DND-41 (cell line): ENCODE results near the gene ADRA1B.

Experiments
- ATAC-seq: fragments of 200-7000 bp; cut with Tn5 transposase; 3 replicates; pipeline ENCODE4 v1.9.1; 2021; ENCODE audit warnings: low read depth; ENCODE audit not compliant: insufficient read depth
- DNase-seq: peaks from one replicate; pipeline ENCODE4 v3.0.0-alpha.2; 2020
- H2AFZ ChIP-seq: 2 replicates; pipeline ENCODE4 v1.6.0; 2012; ENCODE audit warnings: low read depth, low read length
- H3K27ac ChIP-seq: 2 replicates; pipeline ENCODE4 v1.5.1; 2012; ENCODE audit warnings: low read length, inconsistent platforms
- H3K27me3 ChIP-seq: fragments of 200-600 bp; sonication (generic); 2 replicates; pipeline ENCODE4 v1.6.0; 2012; ENCODE audit warnings: low read length, mild to moderate bottlenecking, inconsistent platforms; ENCODE audit not compliant: insufficient read depth, poor library complexity
- H3K36me3 ChIP-seq: 2 replicates; pipeline ENCODE4 v1.5.1; 2012; ENCODE audit warnings: low read length, inconsistent platforms; ENCODE audit not compliant: insufficient read depth
- H3K4me1 ChIP-seq: 2 replicates; pipeline ENCODE4 v1.5.1; 2012; ENCODE audit warnings: mild to moderate bottlenecking, low read length; ENCODE audit not compliant: insufficient read depth
- H3K4me2 ChIP-seq: 2 replicates; pipeline ENCODE4 v1.6.0; 2012; ENCODE audit warnings: mild to moderate bottlenecking, moderate library complexity, low read length, inconsistent platforms; ENCODE audit not compliant: insufficient read depth
- H3K4me3 ChIP-seq, 2 experiments: fragments of 200-600 bp in 1 of 2; shearing (Covaris generic) in 1 of 2; 2 replicates each; pipeline ENCODE4 v1.5.1; 2012 to 2016; ENCODE audit warnings: inconsistent platforms in 2 of 2, low read length in 2 of 2, mild to moderate bottlenecking in 2 of 2, low read depth in 1 of 2, moderate library complexity in 1 of 2
- H3K79me2 ChIP-seq: 2 replicates; pipeline ENCODE4 v1.6.0; 2012; ENCODE audit warnings: low read length, inconsistent platforms; ENCODE audit not compliant: insufficient read depth
- H3K9ac ChIP-seq: 2 replicates; pipeline ENCODE4 v1.6.0; 2012; ENCODE audit warnings: low read depth, mild to moderate bottlenecking, inconsistent platforms, low read length, moderate library complexity
- H3K9me3 ChIP-seq: 2 replicates; pipeline ENCODE4 v1.5.1; 2012; ENCODE audit warnings: low read length, moderate library complexity, mild to moderate bottlenecking, inconsistent platforms; ENCODE audit not compliant: insufficient read depth, severe bottlenecking
- H4K20me1 ChIP-seq: 2 replicates; pipeline ENCODE4 v1.6.0; 2012; ENCODE audit warnings: low read length; ENCODE audit not compliant: insufficient read depth
- EZH2 ChIP-seq: IDR thresholded peaks from 3 replicates; pipeline ENCODE4 v1.6.1; 2012; ENCODE audit warnings: borderline replicate concordance, low read depth, mild to moderate bottlenecking, moderate library complexity, low read length, inconsistent platforms; ENCODE audit not compliant: severe bottlenecking
- TF ChIP-seq, protein P1 (sequence below): IDR thresholded peaks from 2 replicates; pipeline ENCODE4 v1.5.1; 2012; ENCODE audit warnings: borderline replicate concordance, low read length, moderate library complexity, mild to moderate bottlenecking; ENCODE audit not compliant: poor library complexity, severe bottlenecking; ENCODE audit errors: extremely low read depth

Gene ADRA1B

DNA sequence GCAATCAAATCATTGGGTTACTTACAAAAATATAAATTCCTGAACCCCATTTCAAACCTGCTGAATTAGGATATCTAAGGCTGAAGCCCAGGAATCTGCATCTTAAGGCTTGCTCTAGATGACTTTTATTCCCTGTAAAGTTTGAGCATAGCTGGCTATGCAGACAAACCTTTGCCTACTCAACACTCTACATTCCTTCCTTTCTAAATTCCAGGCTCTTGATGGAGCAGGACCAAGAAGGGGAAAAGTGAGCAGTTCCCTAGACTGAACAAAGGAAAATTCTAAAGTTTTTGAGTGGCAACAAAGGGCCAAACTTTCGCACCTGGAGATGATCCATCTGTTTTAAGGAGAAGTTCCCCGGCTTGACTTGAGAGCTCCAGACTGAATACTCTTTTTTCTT is 9.8 kb upstream of the ADRA1B start:
- no peak for TF ChIP-seq EZH2
- TF ChIP-seq, protein P1, sequence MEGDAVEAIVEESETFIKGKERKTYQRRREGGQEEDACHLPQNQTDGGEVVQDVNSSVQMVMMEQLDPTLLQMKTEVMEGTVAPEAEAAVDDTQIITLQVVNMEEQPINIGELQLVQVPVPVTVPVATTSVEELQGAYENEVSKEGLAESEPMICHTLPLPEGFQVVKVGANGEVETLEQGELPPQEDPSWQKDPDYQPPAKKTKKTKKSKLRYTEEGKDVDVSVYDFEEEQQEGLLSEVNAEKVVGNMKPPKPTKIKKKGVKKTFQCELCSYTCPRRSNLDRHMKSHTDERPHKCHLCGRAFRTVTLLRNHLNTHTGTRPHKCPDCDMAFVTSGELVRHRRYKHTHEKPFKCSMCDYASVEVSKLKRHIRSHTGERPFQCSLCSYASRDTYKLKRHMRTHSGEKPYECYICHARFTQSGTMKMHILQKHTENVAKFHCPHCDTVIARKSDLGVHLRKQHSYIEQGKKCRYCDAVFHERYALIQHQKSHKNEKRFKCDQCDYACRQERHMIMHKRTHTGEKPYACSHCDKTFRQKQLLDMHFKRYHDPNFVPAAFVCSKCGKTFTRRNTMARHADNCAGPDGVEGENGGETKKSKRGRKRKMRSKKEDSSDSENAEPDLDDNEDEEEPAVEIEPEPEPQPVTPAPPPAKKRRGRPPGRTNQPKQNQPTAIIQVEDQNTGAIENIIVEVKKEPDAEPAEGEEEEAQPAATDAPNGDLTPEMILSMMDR = no peak
- no peak for ATAC-seq

GRCh38 chr5:159906943-159907342 is 9.3 kb upstream of the ADRA1B start:
- DNase-seq = no peak
- no peak for TF ChIP-seq EZH2
- TF ChIP-seq, protein P1 = no peak

More for the DNA sequence above, 9.8 kb upstream of the ADRA1B start:
- Histone ChIP-seq H3K36me3 (no peaks in the 10 kb centered on the region), H3K9me3 (no peaks in the 10 kb centered on the region), H3K4me3 (no peak overlapping the region), H3K4me1 (no peaks in the 10 kb centered on the region), H3K27ac (no peak overlapping the region), H2AFZ (no peak overlapping the region), H3K9ac (no peak overlapping the region), H3K79me2 (no peaks in the 10 kb centered on the region), H3K27me3 (no peaks in the 10 kb centered on the region), H3K4me2 (no peak overlapping the region), H4K20me1 (no peaks in the 10 kb centered on the region)
- DNase-seq = no peak

GRCh38 chr5:159907689-159908590 is 8.3 kb upstream of the ADRA1B start:
- H4K20me1 ChIP-seq = no peaks in the 10 kb centered on the region
- H3K4me3 ChIP-seq = no peak overlapping the region
- no peaks in the 10 kb centered on the region for H3K27me3 ChIP-seq
- no peak overlapping the region for H3K9ac ChIP-seq
- no peaks in the 10 kb centered on the region for H3K9me3 ChIP-seq
- H3K4me1 ChIP-seq = no peaks in the 10 kb centered on the region
- H3K4me2 ChIP-seq = no peak overlapping the region
- H2AFZ ChIP-seq = no peak overlapping the region
- no peak overlapping the region for H3K27ac ChIP-seq
- no peak for DNase-seq
- ATAC-seq = no peak
- no peaks in the 10 kb centered on the region for H3K79me2 ChIP-seq
- H3K36me3 ChIP-seq = no peaks in the 10 kb centered on the region
- TF ChIP-seq, protein P1 = no peak
- TF ChIP-seq EZH2 = no peak

More at GRCh38 chr5:159906943-159907342, 9.3 kb upstream of the ADRA1B start:
- Histone ChIP-seq H3K79me2 (no peaks in the 10 kb centered on the region), H3K4me1 (no peaks in the 10 kb centered on the region), H3K4me2 (no peak overlapping the region), H3K9me3 (no peaks in the 10 kb centered on the region), H2AFZ (no peak overlapping the region), H3K9ac (no peak overlapping the region), H3K36me3 (no peaks in the 10 kb centered on the region), H3K27ac (no peak overlapping the region), H3K4me3 (no peak overlapping the region), H4K20me1 (no peaks in the 10 kb centered on the region), H3K27me3 (no peaks in the 10 kb centered on the region)
- ATAC-seq = no peak
